ENCODE results near the gene CDKN2B.

GRCh38 chr9:21983561-21983935, 25.6 kb downstream of the CDKN2B start:
- no peak for TF ChIP-seq EZH2phosphoT487 (IDR thresholded peaks at IDR 0.05; ENCODE audit: borderline replicate concordance, low read length)
- TF ChIP-seq, protein P1, sequence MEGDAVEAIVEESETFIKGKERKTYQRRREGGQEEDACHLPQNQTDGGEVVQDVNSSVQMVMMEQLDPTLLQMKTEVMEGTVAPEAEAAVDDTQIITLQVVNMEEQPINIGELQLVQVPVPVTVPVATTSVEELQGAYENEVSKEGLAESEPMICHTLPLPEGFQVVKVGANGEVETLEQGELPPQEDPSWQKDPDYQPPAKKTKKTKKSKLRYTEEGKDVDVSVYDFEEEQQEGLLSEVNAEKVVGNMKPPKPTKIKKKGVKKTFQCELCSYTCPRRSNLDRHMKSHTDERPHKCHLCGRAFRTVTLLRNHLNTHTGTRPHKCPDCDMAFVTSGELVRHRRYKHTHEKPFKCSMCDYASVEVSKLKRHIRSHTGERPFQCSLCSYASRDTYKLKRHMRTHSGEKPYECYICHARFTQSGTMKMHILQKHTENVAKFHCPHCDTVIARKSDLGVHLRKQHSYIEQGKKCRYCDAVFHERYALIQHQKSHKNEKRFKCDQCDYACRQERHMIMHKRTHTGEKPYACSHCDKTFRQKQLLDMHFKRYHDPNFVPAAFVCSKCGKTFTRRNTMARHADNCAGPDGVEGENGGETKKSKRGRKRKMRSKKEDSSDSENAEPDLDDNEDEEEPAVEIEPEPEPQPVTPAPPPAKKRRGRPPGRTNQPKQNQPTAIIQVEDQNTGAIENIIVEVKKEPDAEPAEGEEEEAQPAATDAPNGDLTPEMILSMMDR (IDR thresholded peaks at IDR 0.05; ENCODE audit: low read depth, low read length, poor library complexity, severe bottlenecking): no peak
